ENCODE results near the gene FHL1.

- TF ChIP-seq CTCF (IDR thresholded peaks at IDR 0.05; ENCODE audit: low read depth, low read length), result no peak
- TF ChIP-seq EZH2phosphoT487 (IDR thresholded peaks at IDR 0.05; ENCODE audit: low read depth), result no peak
Measured at GRCh38 chrX:136204571-136204970, 57.2 kb downstream of the FHL1 start.
